ENCODE measurements around the gene MROH8. TPM values are rescaled to one million over a fixed set of nuclear protein-coding genes. Genes with fewer than 3 reads are reported as not detected.

Gene MROH8
- total RNA-seq, 1 experiment from 2014 or later, result 3.3 TPM

DNA sequence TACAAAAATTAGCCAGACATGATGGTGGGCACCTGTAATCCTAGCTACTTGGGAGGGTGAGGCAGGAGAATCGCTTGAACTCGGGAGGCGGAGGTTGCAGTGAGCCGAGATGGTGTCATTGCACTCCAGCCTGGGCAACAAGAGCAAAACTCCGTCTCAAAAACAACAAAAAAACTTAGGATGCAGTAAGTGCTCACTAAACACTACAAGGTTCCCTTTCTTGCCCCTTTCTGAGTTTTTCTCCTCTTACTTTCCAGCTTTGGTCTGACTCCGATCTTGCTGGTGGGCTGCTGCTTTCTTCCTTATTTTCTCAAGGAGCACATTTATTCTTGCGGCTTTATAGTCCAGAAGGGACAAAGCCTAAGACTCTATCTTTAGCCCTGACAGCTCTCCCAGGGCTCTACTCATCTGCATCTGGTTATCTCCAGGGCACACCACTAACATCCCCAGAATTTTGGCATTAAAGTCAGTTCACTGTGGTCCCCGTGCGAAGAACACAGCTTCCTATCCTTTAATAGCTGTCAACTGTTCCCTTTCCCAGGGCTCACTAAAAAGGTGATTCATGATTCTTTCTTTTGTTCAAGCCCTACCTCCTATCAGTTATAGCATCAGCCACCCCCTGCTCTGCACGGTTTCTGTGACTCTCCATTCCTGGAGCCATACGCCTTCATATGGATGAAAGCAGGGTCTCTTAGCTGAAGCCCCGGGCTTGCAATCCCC is 17.4 kb downstream of the MROH8 start:
- TF ChIP-seq, protein P1, sequence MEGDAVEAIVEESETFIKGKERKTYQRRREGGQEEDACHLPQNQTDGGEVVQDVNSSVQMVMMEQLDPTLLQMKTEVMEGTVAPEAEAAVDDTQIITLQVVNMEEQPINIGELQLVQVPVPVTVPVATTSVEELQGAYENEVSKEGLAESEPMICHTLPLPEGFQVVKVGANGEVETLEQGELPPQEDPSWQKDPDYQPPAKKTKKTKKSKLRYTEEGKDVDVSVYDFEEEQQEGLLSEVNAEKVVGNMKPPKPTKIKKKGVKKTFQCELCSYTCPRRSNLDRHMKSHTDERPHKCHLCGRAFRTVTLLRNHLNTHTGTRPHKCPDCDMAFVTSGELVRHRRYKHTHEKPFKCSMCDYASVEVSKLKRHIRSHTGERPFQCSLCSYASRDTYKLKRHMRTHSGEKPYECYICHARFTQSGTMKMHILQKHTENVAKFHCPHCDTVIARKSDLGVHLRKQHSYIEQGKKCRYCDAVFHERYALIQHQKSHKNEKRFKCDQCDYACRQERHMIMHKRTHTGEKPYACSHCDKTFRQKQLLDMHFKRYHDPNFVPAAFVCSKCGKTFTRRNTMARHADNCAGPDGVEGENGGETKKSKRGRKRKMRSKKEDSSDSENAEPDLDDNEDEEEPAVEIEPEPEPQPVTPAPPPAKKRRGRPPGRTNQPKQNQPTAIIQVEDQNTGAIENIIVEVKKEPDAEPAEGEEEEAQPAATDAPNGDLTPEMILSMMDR (conservative IDR thresholded peaks at IDR 0.05), result no peak
- TF ChIP-seq EZH2 (IDR thresholded peaks at IDR 0.05; ENCODE audit: low read depth), result no peak
- Histone ChIP-seq H3K36me3 (ENCODE audit: low read depth) (no peaks in the 10 kb centered on the region), H3K27ac (no peak overlapping the region), H3K9me3 (ENCODE audit: insufficient read depth, low read depth) (no peaks in the 10 kb centered on the region), H2AFZ (no peak overlapping the region), H3K4me2 (no peak overlapping the region), H3K79me2 (ENCODE audit: low read depth) (no peaks in the 10 kb centered on the region), H3K27me3 (ENCODE audit: insufficient read depth, low read depth) (0 out of 2 replicates have a peak, but pooled peaks cover 6% of the 10 kb centered on the region), H3K4me3 (no peak overlapping the region), H3F3A (ENCODE audit: insufficient read depth, low read depth) (no peaks in the 10 kb centered on the region), H4K20me1 (ENCODE audit: insufficient read depth) (no peaks in the 10 kb centered on the region), H3K4me1 (replicated peaks; ENCODE audit: insufficient read depth) (no peaks in the 10 kb centered on the region), H3K9me2 (ENCODE audit: insufficient read depth) (no peaks in the 10 kb centered on the region)
- intact Hi-C loops (cut with micrococcal nuclease; ENCODE audit: unreplicated experiment), result no loop called here
- ChIA-PET CTCF (no interaction called here), POLR2A (ENCODE audit: unreplicated experiment) (interaction anchor here (0.5 kb wide), 1 partner anchor 17 kb away, joined by 3 read pairs; the partner anchor contains the start of genes MROH8 and RPN2)
- no TSS peak for BruUV-seq (replicated peaks)
- DNase-seq, result no peak

DNA sequence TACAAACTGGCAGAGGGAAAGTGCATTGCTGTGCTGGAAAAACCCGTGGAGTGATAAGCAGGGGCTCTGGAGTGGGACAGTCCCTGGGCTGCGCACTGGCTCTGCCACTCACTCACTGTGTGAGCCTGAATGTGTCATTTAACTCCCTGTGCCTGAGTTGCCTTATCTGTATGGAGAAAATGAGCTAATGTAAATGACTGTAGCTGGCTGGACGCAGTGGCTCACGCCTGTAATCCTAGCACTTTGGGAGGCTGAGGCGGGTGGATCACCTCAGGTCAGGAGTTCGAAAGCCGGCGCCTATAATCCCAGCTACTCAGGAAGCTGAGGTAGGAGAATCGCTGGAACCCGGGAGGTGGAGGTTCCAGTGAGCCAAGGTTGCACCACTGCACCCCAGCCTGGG is 18.7 kb downstream of the MROH8 start:
- no peak overlapping the region for H3K27ac ChIP-seq

DNA sequence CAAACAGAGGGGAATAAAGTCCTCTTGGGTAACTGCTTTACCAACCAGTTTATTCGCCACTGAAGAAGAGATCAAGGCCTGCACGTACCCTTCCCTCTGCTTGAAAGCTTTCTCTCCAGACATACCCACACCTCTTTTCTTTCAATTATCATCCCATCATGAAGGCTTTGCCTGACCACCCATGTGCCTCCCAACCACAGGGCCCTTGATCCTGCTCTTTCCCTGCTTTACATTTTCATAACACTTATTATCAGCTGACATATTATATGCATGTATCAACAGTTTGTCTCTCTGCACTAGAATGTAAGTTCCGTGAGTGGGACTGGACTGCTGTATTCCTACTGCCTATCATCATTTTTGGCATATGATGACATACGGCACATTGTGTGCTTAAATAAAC is 21.1 kb downstream of the MROH8 start:
- no peaks in the 10 kb centered on the region for H3K36me3 ChIP-seq (ENCODE audit: low read depth)
- ChIA-PET POLR2A (ENCODE audit: unreplicated experiment) (interaction anchor here (0.6 kb wide), 1 partner anchor 819 kb away, joined by 6 read pairs; no protein-coding TSS in a partner anchor), CTCF (no interaction called here)
- DNase-seq, result no peak
- no peaks in the 10 kb centered on the region for H3K9me2 ChIP-seq (ENCODE audit: insufficient read depth)
- H3K79me2 ChIP-seq (ENCODE audit: low read depth), result no peaks in the 10 kb centered on the region
- H3K4me3 ChIP-seq, result no peak overlapping the region
- H3K4me2 ChIP-seq, result no peak overlapping the region
- no peaks in the 10 kb centered on the region for H3K9me3 ChIP-seq (ENCODE audit: insufficient read depth, low read depth)
- no TSS peak for BruUV-seq (replicated peaks)
- H4K20me1 ChIP-seq (ENCODE audit: insufficient read depth), result no peaks in the 10 kb centered on the region
- intact Hi-C loops (cut with micrococcal nuclease; ENCODE audit: unreplicated experiment), result no loop called here
- no peak overlapping the region for H2AFZ ChIP-seq
- no peaks in the 10 kb centered on the region for H3K4me1 ChIP-seq (replicated peaks; ENCODE audit: insufficient read depth)
- TF ChIP-seq, protein P1 (conservative IDR thresholded peaks at IDR 0.05), result no peak
- no peak for TF ChIP-seq EZH2 (IDR thresholded peaks at IDR 0.05; ENCODE audit: low read depth)
- H3K27ac ChIP-seq, result no peak overlapping the region
- no peaks in the 10 kb centered on the region for H3F3A ChIP-seq (ENCODE audit: insufficient read depth, low read depth)
- H3K27me3 ChIP-seq (ENCODE audit: insufficient read depth, low read depth), result 0 out of 2 replicates have a peak, but pooled peaks cover under 1% of the 10 kb centered on the region

More for the DNA sequence above, 18.7 kb downstream of the MROH8 start:
- no TSS peak for BruUV-seq (replicated peaks)
- Histone ChIP-seq H3F3A (ENCODE audit: insufficient read depth, low read depth) (no peaks in the 10 kb centered on the region), H3K9me3 (ENCODE audit: insufficient read depth, low read depth) (no peaks in the 10 kb centered on the region), H3K79me2 (ENCODE audit: low read depth) (no peaks in the 10 kb centered on the region), H4K20me1 (ENCODE audit: insufficient read depth) (no peaks in the 10 kb centered on the region), H3K4me2 (no peak overlapping the region), H3K4me3 (no peak overlapping the region), H3K27me3 (ENCODE audit: insufficient read depth, low read depth) (0 out of 2 replicates have a peak, but pooled peaks cover 6% of the 10 kb centered on the region), H3K4me1 (replicated peaks; ENCODE audit: insufficient read depth) (no peaks in the 10 kb centered on the region), H2AFZ (no peak overlapping the region), H3K9me2 (ENCODE audit: insufficient read depth) (no peaks in the 10 kb centered on the region), H3K36me3 (ENCODE audit: low read depth) (no peaks in the 10 kb centered on the region)
- no peak for TF ChIP-seq EZH2 (IDR thresholded peaks at IDR 0.05; ENCODE audit: low read depth)
- TF ChIP-seq, protein P1 (conservative IDR thresholded peaks at IDR 0.05), result no peak
- no peak for DNase-seq
- intact Hi-C loops (cut with micrococcal nuclease; ENCODE audit: unreplicated experiment), result no loop called here
- ChIA-PET POLR2A (ENCODE audit: unreplicated experiment) (interaction anchor here (0.5 to 0.7 kb wide), 2 partner anchors 22 to 163 kb away, joined by 3 to 4 read pairs; no protein-coding TSS in a partner anchor), CTCF (no interaction called here)
